NCI-H2227 treated with DMSO at 0.1 percent for 48 hours (cell line): ENCODE results near the gene WAPL.
"Not testable (repeated sequence)": the region's sequence is repeated elsewhere in the genome, so short reads cannot be mapped to it uniquely, and the experiment has no call there.

ENCODE experiments used
- DNase-seq: peaks from one replicate; lab custom pipeline; 2025; lab: John Stamatoyannopoulos, UW

WAPL gene

GRCh38 chr10:86410542-86411124, 111.0 kb downstream of the WAPL start:
- no peak for DNase-seq

- DNase-seq: no peak
These were observed 112.4 kb downstream of the WAPL start for GRCh38 chr10:86409183-86409582.

GRCh38 chr10:86403183-86403797, 118.3 kb downstream of the WAPL start:
- no peak for DNase-seq

- DNase-seq: no peak
These were observed 119.2 kb downstream of the WAPL start for GRCh38 chr10:86402283-86402941.

- no peak for DNase-seq
These were observed 119.9 kb downstream of the WAPL start for GRCh38 chr10:86401588-86402282.

GRCh38 chr10:86400705-86401587, 120.6 kb downstream of the WAPL start:
- no peak for DNase-seq

GRCh38 chr10:86399879-86400704, 121.5 kb downstream of the WAPL start:
- DNase-seq: peak; percentile 84

GRCh38 chr10:86399514-86399878, 122.1 kb downstream of the WAPL start:
- no peak for DNase-seq

GRCh38 chr10:86397120-86397519, 124.5 kb downstream of the WAPL start:
- no peak for DNase-seq

GRCh38 chr10:86393862-86394455, 127.6 kb downstream of the WAPL start:
- DNase-seq: no peak

GRCh38 chr10:86393362-86393761, 128.2 kb downstream of the WAPL start:
- no peak for DNase-seq

- DNase-seq: no peak
These were observed 128.9 kb downstream of the WAPL start for GRCh38 chr10:86392723-86393094.

GRCh38 chr10:86391986-86392722, 129.4 kb downstream of the WAPL start:
- no peak for DNase-seq

GRCh38 chr10:86391236-86391840, 130.3 kb downstream of the WAPL start:
- no peak for DNase-seq

GRCh38 chr10:86390337-86391120, 131.1 kb downstream of the WAPL start:
- DNase-seq: no peak

GRCh38 chr10:86389441-86390193, 132.0 kb downstream of the WAPL start:
- no peak for DNase-seq

- DNase-seq: not testable (repeated sequence)
These were observed 132.5 kb downstream of the WAPL start for GRCh38 chr10:86389109-86389440.

GRCh38 chr10:86388119-86388704, 133.4 kb downstream of the WAPL start:
- DNase-seq: no peak
